Thoracic aorta (tissue), 2 donors: ENCODE measurements around the gene N4BP2L2. TPM values are rescaled to one million over a fixed set of nuclear protein-coding genes. Genes with fewer than 3 reads are reported as not detected.

Experiments used
- ATAC-seq: fragments of 150-250 bp; one replicate; pipeline ENCODE4 v1.8.0; 2017; ENCODE audit warnings: low read depth; ENCODE audit not compliant: insufficient number of reproducible peaks, low FRiP score
- DNase-seq: peaks from one replicate; pipeline ENCODE4 v3.0.0-alpha.2; 2020; ENCODE audit warnings: low spot score
- H3K27ac ChIP-seq, 2 donors: fragments of 200-600 bp; sonication (generic); 1 replicate in 1 of 2; 2 replicates in 1 of 2; pipeline ENCODE4 v1.5.1; 2016; ENCODE audit warnings: mild to moderate bottlenecking in 2 of 2, moderate library complexity in 2 of 2
- H3K27me3 ChIP-seq: fragments of 200-600 bp; sonication (generic); replicated peaks from 2 replicates; pipeline ENCODE4 v1.6.0; 2016; ENCODE audit warnings: mild to moderate bottlenecking; ENCODE audit not compliant: insufficient read depth
- H3K36me3 ChIP-seq: fragments of 200-600 bp; sonication (generic); one replicate; pipeline ENCODE4 v1.5.1; 2016
- H3K4me1 ChIP-seq, 2 donors: fragments of 200-600 bp; sonication (generic); 1 replicate in 1 of 2; 2 replicates in 1 of 2; pipeline versions ENCODE4 v1.5.1 to v1.6.0; 2016; ENCODE audit warnings: low read depth in 2 of 2, mild to moderate bottlenecking in 1 of 2; ENCODE audit not compliant: control insufficient read depth in 1 of 2
- H3K4me3 ChIP-seq: fragments of 200-600 bp; sonication (generic); 2 replicates; pipeline ENCODE4 v1.5.1; 2016; ENCODE audit warnings: mild to moderate bottlenecking
- H3K9me3 ChIP-seq: fragments of 200-600 bp; sonication (generic); 2 replicates; pipeline ENCODE4 v1.5.1; 2016
- total RNA-seq, 2 donors: library from RNA; depleted of rRNA; stranded (reverse); fragments of >200 nt; gene quantifications; one replicate each; pipeline versions ENCODE4 v1.1.0 to v1.2.3, GENCODE V29; 2016
- TF ChIP-seq, protein P1 (sequence below): fragments of 200-600 bp; sonication (generic); IDR thresholded peaks from one replicate; pipeline ENCODE4 v1.5.1; 2019; ENCODE audit warnings: antibody characterized with exemption

N4BP2L2 gene
- total RNA-seq, 2 donors from 2014 or later, result 135 to 251 TPM

GRCh38 chr13:32511482-32511881 lies 27.1 kb downstream of the N4BP2L2 start:
- Histone ChIP-seq H3K36me3 (peaks cover 1% of the 10 kb centered on the region), H3K9me3 (no peaks in the 10 kb centered on the region), H3K27me3 (no peaks in the 10 kb centered on the region), H3K27ac (no peak overlapping the region), H3K4me3 (no peak overlapping the region), H3K4me1 (no peaks in the 10 kb centered on the region)
- DNase-seq (no peak), ATAC-seq (no peak)
- TF ChIP-seq, protein P1, sequence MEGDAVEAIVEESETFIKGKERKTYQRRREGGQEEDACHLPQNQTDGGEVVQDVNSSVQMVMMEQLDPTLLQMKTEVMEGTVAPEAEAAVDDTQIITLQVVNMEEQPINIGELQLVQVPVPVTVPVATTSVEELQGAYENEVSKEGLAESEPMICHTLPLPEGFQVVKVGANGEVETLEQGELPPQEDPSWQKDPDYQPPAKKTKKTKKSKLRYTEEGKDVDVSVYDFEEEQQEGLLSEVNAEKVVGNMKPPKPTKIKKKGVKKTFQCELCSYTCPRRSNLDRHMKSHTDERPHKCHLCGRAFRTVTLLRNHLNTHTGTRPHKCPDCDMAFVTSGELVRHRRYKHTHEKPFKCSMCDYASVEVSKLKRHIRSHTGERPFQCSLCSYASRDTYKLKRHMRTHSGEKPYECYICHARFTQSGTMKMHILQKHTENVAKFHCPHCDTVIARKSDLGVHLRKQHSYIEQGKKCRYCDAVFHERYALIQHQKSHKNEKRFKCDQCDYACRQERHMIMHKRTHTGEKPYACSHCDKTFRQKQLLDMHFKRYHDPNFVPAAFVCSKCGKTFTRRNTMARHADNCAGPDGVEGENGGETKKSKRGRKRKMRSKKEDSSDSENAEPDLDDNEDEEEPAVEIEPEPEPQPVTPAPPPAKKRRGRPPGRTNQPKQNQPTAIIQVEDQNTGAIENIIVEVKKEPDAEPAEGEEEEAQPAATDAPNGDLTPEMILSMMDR, result no peak

DNA sequence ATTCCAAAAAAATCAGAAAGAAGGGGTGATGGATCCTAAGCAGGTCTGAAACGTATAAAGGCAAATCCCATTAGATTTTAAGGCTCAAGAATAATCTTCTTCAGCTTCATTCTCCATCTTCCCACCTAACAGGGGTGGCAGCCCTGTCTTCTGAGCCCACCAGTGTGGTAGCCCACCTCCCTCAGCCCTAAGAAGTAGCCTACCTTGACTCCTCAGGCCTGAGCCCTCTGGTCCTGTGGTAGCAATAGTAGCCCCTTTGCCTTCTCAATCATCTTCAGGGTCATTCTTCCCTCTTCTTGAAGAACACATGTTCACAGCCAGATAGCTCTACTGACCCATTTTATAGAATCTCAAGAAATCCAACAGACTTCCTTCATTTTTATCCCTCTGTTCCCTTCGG lies 33.7 kb downstream of the N4BP2L2 start:
- DNase-seq, result no peak
- Histone ChIP-seq H3K27ac (no peak overlapping the region), H3K9me3 (no peaks in the 10 kb centered on the region), H3K4me1 (no peaks in the 10 kb centered on the region), H3K36me3 (peaks cover 8% of the 10 kb centered on the region), H3K4me3 (no peak overlapping the region), H3K27me3 (no peaks in the 10 kb centered on the region)
- no peak for ATAC-seq
- TF ChIP-seq, protein P1, result no peak

DNA sequence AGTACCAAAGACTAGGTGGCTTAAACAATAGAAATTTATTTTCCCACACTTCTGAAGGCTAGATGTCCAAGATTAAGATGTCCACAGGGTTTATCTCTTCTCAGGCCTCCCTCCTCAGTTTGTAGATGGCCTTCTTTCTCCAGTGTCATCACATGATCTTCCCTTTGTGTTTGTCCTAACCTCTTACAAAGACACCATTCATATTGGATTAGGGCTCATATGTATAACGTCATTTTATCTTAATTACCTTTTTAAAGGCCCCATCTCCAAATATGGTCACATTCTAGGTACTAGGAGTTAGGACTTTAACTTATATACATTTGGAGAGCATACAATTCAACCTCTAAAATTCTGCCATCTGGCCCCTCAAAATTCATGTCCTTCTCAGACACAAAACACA lies 34.3 kb downstream of the N4BP2L2 start:
- Histone ChIP-seq H3K9me3 (no peaks in the 10 kb centered on the region), H3K36me3 (peaks cover 8% of the 10 kb centered on the region), H3K4me1 (no peaks in the 10 kb centered on the region), H3K27ac (no peak overlapping the region), H3K4me3 (no peak overlapping the region), H3K27me3 (no peaks in the 10 kb centered on the region)
- DNase-seq (no peak), ATAC-seq (no peak)
- TF ChIP-seq, protein P1, result no peak

- ATAC-seq (no peak), DNase-seq (no peak)
- no peaks in the 10 kb centered on the region for H3K27me3 ChIP-seq
- TF ChIP-seq, protein P1, result no peak
- H3K4me3 ChIP-seq, result no peak overlapping the region
- no peak overlapping the region for H3K27ac ChIP-seq
- H3K4me1 ChIP-seq, result no peaks in the 10 kb centered on the region
- H3K9me3 ChIP-seq, result no peaks in the 10 kb centered on the region
- peaks cover 8% of the 10 kb centered on the region for H3K36me3 ChIP-seq
Observed at GRCh38 chr13:32503727-32504126, 34.9 kb downstream of the N4BP2L2 start.

DNA sequence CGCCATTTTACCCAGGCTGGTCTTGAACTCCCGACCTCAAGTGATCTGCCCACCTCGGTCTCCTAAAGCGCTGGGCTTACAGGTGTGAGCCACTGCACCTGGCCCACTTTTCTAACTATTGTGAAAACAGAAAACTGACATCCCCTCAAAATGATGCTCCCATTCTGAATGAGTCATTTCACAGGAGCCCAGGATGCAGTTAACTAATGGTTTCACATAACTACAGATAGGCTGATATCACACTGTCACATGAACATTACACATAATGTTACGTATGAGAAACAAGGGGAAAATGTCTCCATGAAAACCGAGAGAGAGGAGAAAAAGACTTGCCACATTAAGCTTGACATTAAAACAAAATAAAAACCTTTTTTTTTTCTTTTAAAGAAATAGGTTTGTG lies 37.5 kb downstream of the N4BP2L2 start:
- H3K4me3 ChIP-seq, result no peak overlapping the region
- no peaks in the 10 kb centered on the region for H3K27me3 ChIP-seq
- ATAC-seq (no peak), DNase-seq (no peak)
- TF ChIP-seq, protein P1, result no peak
- no peaks in the 10 kb centered on the region for H3K4me1 ChIP-seq
- H3K9me3 ChIP-seq, result no peaks in the 10 kb centered on the region
- no peak overlapping the region for H3K27ac ChIP-seq
- H3K36me3 ChIP-seq, result peaks cover 2% of the 10 kb centered on the region
